Uterus (tissue), 4 donors: ENCODE data around the gene ELANE. TPM values are rescaled to one million over a fixed set of nuclear protein-coding genes. Genes with fewer than 3 reads are reported as not detected.
A peak's percentile ranks its signal among the peaks of the same experiment; 100 is the strongest.

Experiments used
- DNase-seq, 2 donors: peaks; one replicate each; pipeline ENCODE4 v3.0.0-alpha.2; 2019 to 2020
- H3K27ac ChIP-seq, 2 donors: fragments of 200-600 bp; sonication (generic); 1 replicate in 1 of 2; 2 replicates in 1 of 2; pipeline ENCODE4 v1.5.1; 2016 to 2018
- H3K27me3 ChIP-seq, 2 donors: fragments of 200-600 bp; sonication (generic); one replicate each; pipeline ENCODE4 v1.5.1; 2018 to 2019; ENCODE audit warnings: control low read depth in 1 of 2
- H3K36me3 ChIP-seq, 2 donors: fragments of 200-600 bp; sonication (generic); one replicate each; pipeline ENCODE4 v1.5.1; 2019; ENCODE audit warnings: control low read depth in 1 of 2
- H3K4me1 ChIP-seq, 2 donors: fragments of 200-600 bp; sonication (generic); one replicate each; pipeline ENCODE4 v1.5.1; 2018 to 2019; ENCODE audit warnings: control low read depth in 1 of 2
- H3K4me3 ChIP-seq, 2 donors: fragments of 200-600 bp; sonication (generic); 1 replicate in 1 of 2; 2 replicates in 1 of 2; pipeline ENCODE4 v1.5.1; 2018 to 2019; ENCODE audit warnings: mild to moderate bottlenecking in 1 of 2
- H3K9me3 ChIP-seq, 2 donors: fragments of 200-600 bp; sonication (generic); one replicate each; pipeline ENCODE4 v1.5.1; 2019; ENCODE audit warnings: control low read depth in 1 of 2
- CTCF ChIP-seq, 4 experiments: fragments of 200-600 bp in 2 of 4; fragments of 450-650 bp in 2 of 4; sonication (generic) in 2 of 4; IDR thresholded peaks; one replicate each; pipeline ENCODE4 v1.5.1; 2016 to 2019; ENCODE audit warnings: antibody characterized with exemption in 4 of 4, mild to moderate bottlenecking in 2 of 4, moderate library complexity in 1 of 4
- POLR2A ChIP-seq, 2 donors: fragments of 450-650 bp; IDR thresholded peaks; one replicate each; pipeline ENCODE4 v1.6.1; 2016; ENCODE audit warnings: antibody characterized with exemption in 2 of 2, mild to moderate bottlenecking in 1 of 2, moderate library complexity in 1 of 2
- intact Hi-C: fragments of 100-400 bp; cut with DNase I; formaldehyde crosslinking; loops from one replicate; pipeline ENCODE4 v1.15.1; 2023; ENCODE audit warnings: low total_unique reads
- total RNA-seq, 4 donors: library from RNA; depleted of rRNA in 3 of 4; stranded (reverse); fragments of >200 nt in 3 of 4; gene quantifications; one replicate each; pipeline versions ENCODE4 v1.1.0 to v1.2.4, GENCODE V29; 2014 to 2023
- donor health status: DM: yes; HTN: yes; CAD: no.

Gene ELANE
- total RNA-seq, 4 donors from 2014 or later = 3.4 TPM; not detected in 3

- Histone ChIP-seq H3K4me1 (peaks cover 0 to 14% of the 10 kb centered on the region in 2 donors), H3K27me3 (peaks cover 5 to 11% of the 10 kb centered on the region in 2 donors), H3K36me3 (no peaks in the 10 kb centered on the region), H3K27ac (no peak overlapping the region), H3K4me3 (peak overlapping the region in 1 of 2 donors; percentile 19), H3K9me3 (no peaks in the 10 kb centered on the region)
- intact Hi-C loops = no loop called here
- TF ChIP-seq CTCF (IDR thresholded peaks at IDR 0.05) (no peak), POLR2A (IDR thresholded peaks at IDR 0.05) (no peak)
- no peak for DNase-seq
Measured at GRCh38 chr19:821231-821824, 30.8 kb upstream of the ELANE start.

- peak within 1 kb of the TSS in 1 of 2 donors; percentile 19 for H3K4me3 ChIP-seq
Measured at GRCh38 chr19:821825-822503, 30.1 kb upstream of the ELANE start, which contains the start of gene PLPPR3. TSS of gene PLPPR3 (minus strand) at chr19:821955. CDS start at chr19:821559, 396 bp downstream.

GRCh38 chr19:823565-824121, 28.5 kb upstream of the ELANE start:
- intact Hi-C loops = no loop called here
- Histone ChIP-seq H3K36me3 (no peaks in the 10 kb centered on the region), H3K27me3 (peaks cover 5 to 11% of the 10 kb centered on the region in 2 donors), H3K4me3 (no peak overlapping the region), H3K4me1 (peaks cover 0 to 14% of the 10 kb centered on the region in 2 donors), H3K27ac (no peak overlapping the region), H3K9me3 (no peaks in the 10 kb centered on the region)
- TF ChIP-seq POLR2A (IDR thresholded peaks at IDR 0.05) (no peak), CTCF (IDR thresholded peaks at IDR 0.05) (no peak)
- no peak for DNase-seq

More at GRCh38 chr19:821825-822503, 30.1 kb upstream of the ELANE start, which contains the start of gene PLPPR3:
- H3K4me1 ChIP-seq = peaks cover 0 to 14% of the 10 kb centered on the region in 2 donors
- H3K9me3 ChIP-seq = no peaks in the 10 kb centered on the region
- TF ChIP-seq CTCF (IDR thresholded peaks at IDR 0.05) (no peak), POLR2A (IDR thresholded peaks at IDR 0.05) (no peak)
- H3K27me3 ChIP-seq = peaks cover 5 to 11% of the 10 kb centered on the region in 2 donors
- H3K27ac ChIP-seq = no peak within 1 kb of the TSS
- DNase-seq = no peak
- no peaks in the 10 kb centered on the region for H3K36me3 ChIP-seq
- intact Hi-C loops = no loop called here

- DNase-seq = no peak
Measured at GRCh38 chr19:824885-825284, 27.2 kb upstream of the ELANE start.

More at GRCh38 chr19:824885-825284, 27.2 kb upstream of the ELANE start:
- TF ChIP-seq CTCF (IDR thresholded peaks at IDR 0.05) = no peak
- no peak for TF ChIP-seq POLR2A (IDR thresholded peaks at IDR 0.05)
- Histone ChIP-seq H3K4me1 (peaks cover 0 to 14% of the 10 kb centered on the region in 2 donors), H3K9me3 (no peaks in the 10 kb centered on the region), H3K27me3 (peaks cover 5 to 11% of the 10 kb centered on the region in 2 donors), H3K4me3 (no peak overlapping the region), H3K36me3 (no peaks in the 10 kb centered on the region), H3K27ac (no peak overlapping the region)
- intact Hi-C loops = no loop called here
